ENCODE results near the gene PREP. TPM values are rescaled to one million over a fixed set of nuclear protein-coding genes. Genes with fewer than 3 reads are reported as not detected.
"Not testable (repeated sequence)": the region's sequence is repeated elsewhere in the genome, so short reads cannot be mapped to it uniquely, and the experiment has no call there.

PREP gene
- total RNA-seq, 1 donor: 17.7 TPM

- H3K9me3 ChIP-seq (ENCODE audit: low read depth, low read length): no peaks in the 10 kb centered on the region
- peak overlapping the region; percentile 55 for H2AFZ ChIP-seq (ENCODE audit: low read length)
- peak overlapping the region; percentile 80 for H3K27ac ChIP-seq (ENCODE audit: low read depth, low read length)
- H3K4me2 ChIP-seq (ENCODE audit: insufficient read depth, low read length): peak overlapping the region; percentile 57
- H3K36me3 ChIP-seq (ENCODE audit: insufficient read depth, low read length): no peaks in the 10 kb centered on the region
- DNase-seq (ENCODE audit: insufficient read length, low spot score, missing footprints): no peak
- no peaks in the 10 kb centered on the region for H4K20me1 ChIP-seq (ENCODE audit: insufficient read depth, low read length)
- H3K4me1 ChIP-seq (ENCODE audit: insufficient read depth, low read length): peaks cover 40% of the 10 kb centered on the region
- H3K79me2 ChIP-seq (ENCODE audit: insufficient read depth, low read length): no peaks in the 10 kb centered on the region
- no peak for TF ChIP-seq CTCF (IDR thresholded peaks at IDR 0.05; ENCODE audit: extremely low read depth, low read depth, low read length)
- no peaks in the 10 kb centered on the region for H3K27me3 ChIP-seq (ENCODE audit: insufficient read depth, low read length)
- peak overlapping the region; percentile 4 for H3K4me3 ChIP-seq (ENCODE audit: insufficient read depth, low read length)
These were observed 25.6 kb upstream of the PREP start for GRCh38 chr6:105428342-105428957.

- Histone ChIP-seq H3K4me1 (ENCODE audit: insufficient read depth, low read length) (peaks cover 22% of the 10 kb centered on the region), H4K20me1 (ENCODE audit: insufficient read depth, low read length) (no peaks in the 10 kb centered on the region), H2AFZ (ENCODE audit: low read length) (peak overlapping the region; percentile 16), H3K27ac (ENCODE audit: low read depth, low read length) (no peak overlapping the region), H3K79me2 (ENCODE audit: insufficient read depth, low read length) (no peaks in the 10 kb centered on the region), H3K4me2 (ENCODE audit: insufficient read depth, low read length) (peak overlapping the region; percentile 8), H3K36me3 (ENCODE audit: insufficient read depth, low read length) (no peaks in the 10 kb centered on the region), H3K9me3 (ENCODE audit: low read depth, low read length) (no peaks in the 10 kb centered on the region), H3K4me3 (ENCODE audit: insufficient read depth, low read length) (no peak overlapping the region), H3K27me3 (ENCODE audit: insufficient read depth, low read length) (no peaks in the 10 kb centered on the region)
- no peak for DNase-seq (ENCODE audit: insufficient read length, low spot score, missing footprints)
- peak; percentile 81 for TF ChIP-seq CTCF (IDR thresholded peaks at IDR 0.05; ENCODE audit: extremely low read depth, low read depth, low read length)
These were observed 21.4 kb upstream of the PREP start for GRCh38 chr6:105424175-105424783.

GRCh38 chr6:105416971-105417370 is 14.1 kb upstream of the PREP start:
- H3K27me3 ChIP-seq (ENCODE audit: insufficient read depth, low read length); H3K27ac ChIP-seq (ENCODE audit: low read depth, low read length); DNase-seq (ENCODE audit: insufficient read length, low spot score, missing footprints); H3K4me1 ChIP-seq (ENCODE audit: insufficient read depth, low read length); H3K36me3 ChIP-seq (ENCODE audit: insufficient read depth, low read length); H3K4me3 ChIP-seq (ENCODE audit: insufficient read depth, low read length); H3K4me2 ChIP-seq (ENCODE audit: insufficient read depth, low read length); H3K9me3 ChIP-seq (ENCODE audit: low read depth, low read length); H3K79me2 ChIP-seq (ENCODE audit: insufficient read depth, low read length); H2AFZ ChIP-seq (ENCODE audit: low read length); H4K20me1 ChIP-seq (ENCODE audit: insufficient read depth, low read length): not testable (repeated sequence)

GRCh38 chr6:105409734-105410133 is 6.9 kb upstream of the PREP start:
- no peak for DNase-seq (ENCODE audit: insufficient read length, low spot score, missing footprints)
- Histone ChIP-seq H3K79me2 (ENCODE audit: insufficient read depth, low read length) (no peaks in the 10 kb centered on the region), H3K27me3 (ENCODE audit: insufficient read depth, low read length) (no peaks in the 10 kb centered on the region), H3K9me3 (ENCODE audit: low read depth, low read length) (no peaks in the 10 kb centered on the region), H2AFZ (ENCODE audit: low read length) (no peak overlapping the region), H4K20me1 (ENCODE audit: insufficient read depth, low read length) (no peaks in the 10 kb centered on the region), H3K4me3 (ENCODE audit: insufficient read depth, low read length) (no peak overlapping the region), H3K27ac (ENCODE audit: low read depth, low read length) (no peak overlapping the region), H3K4me2 (ENCODE audit: insufficient read depth, low read length) (no peak overlapping the region), H3K36me3 (ENCODE audit: insufficient read depth, low read length) (no peaks in the 10 kb centered on the region), H3K4me1 (ENCODE audit: insufficient read depth, low read length) (no peaks in the 10 kb centered on the region)
- no peak for TF ChIP-seq CTCF (IDR thresholded peaks at IDR 0.05; ENCODE audit: extremely low read depth, low read depth, low read length)
